ENCODE data around the gene RYR2.

DNA sequence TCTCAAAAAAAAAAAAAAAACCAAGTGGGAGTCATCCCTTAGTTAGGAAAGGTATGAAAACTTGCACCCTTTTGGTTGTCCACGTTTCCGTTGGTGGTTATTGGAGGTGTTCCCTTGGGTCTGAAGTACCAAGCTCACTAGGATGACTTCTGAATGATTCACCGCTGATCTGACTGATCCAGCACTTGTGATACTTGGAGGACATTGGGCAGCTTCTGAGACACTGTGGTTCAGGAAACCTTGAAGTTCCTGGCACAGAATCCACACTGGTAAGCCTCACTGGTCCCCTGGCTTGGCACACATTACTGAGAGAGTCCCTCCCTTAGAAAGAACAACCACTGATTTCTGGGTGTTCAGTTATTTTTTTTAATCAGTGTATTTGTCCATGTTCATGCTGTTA, 91.9 kb downstream of the RYR2 start:
- no peak for TF ChIP-seq CHD2 (IDR thresholded peaks at IDR 0.05; ENCODE audit: low read length, partially characterized antibody)
- TF ChIP-seq, protein P1, sequence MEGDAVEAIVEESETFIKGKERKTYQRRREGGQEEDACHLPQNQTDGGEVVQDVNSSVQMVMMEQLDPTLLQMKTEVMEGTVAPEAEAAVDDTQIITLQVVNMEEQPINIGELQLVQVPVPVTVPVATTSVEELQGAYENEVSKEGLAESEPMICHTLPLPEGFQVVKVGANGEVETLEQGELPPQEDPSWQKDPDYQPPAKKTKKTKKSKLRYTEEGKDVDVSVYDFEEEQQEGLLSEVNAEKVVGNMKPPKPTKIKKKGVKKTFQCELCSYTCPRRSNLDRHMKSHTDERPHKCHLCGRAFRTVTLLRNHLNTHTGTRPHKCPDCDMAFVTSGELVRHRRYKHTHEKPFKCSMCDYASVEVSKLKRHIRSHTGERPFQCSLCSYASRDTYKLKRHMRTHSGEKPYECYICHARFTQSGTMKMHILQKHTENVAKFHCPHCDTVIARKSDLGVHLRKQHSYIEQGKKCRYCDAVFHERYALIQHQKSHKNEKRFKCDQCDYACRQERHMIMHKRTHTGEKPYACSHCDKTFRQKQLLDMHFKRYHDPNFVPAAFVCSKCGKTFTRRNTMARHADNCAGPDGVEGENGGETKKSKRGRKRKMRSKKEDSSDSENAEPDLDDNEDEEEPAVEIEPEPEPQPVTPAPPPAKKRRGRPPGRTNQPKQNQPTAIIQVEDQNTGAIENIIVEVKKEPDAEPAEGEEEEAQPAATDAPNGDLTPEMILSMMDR (IDR thresholded peaks at IDR 0.05): no peak
- TF ChIP-seq RFX5 (IDR thresholded peaks at IDR 0.05; ENCODE audit: low read length): no peak
- TF ChIP-seq MXI1 (IDR thresholded peaks at IDR 0.05; ENCODE audit: low read depth, low read length): no peak
- no peak for TF ChIP-seq FOXM1 (IDR thresholded peaks at IDR 0.05; ENCODE audit: low read depth)
- no peak for TF ChIP-seq YY1 (IDR thresholded peaks at IDR 0.05; ENCODE audit: low read depth)
- TF ChIP-seq, protein P2, sequence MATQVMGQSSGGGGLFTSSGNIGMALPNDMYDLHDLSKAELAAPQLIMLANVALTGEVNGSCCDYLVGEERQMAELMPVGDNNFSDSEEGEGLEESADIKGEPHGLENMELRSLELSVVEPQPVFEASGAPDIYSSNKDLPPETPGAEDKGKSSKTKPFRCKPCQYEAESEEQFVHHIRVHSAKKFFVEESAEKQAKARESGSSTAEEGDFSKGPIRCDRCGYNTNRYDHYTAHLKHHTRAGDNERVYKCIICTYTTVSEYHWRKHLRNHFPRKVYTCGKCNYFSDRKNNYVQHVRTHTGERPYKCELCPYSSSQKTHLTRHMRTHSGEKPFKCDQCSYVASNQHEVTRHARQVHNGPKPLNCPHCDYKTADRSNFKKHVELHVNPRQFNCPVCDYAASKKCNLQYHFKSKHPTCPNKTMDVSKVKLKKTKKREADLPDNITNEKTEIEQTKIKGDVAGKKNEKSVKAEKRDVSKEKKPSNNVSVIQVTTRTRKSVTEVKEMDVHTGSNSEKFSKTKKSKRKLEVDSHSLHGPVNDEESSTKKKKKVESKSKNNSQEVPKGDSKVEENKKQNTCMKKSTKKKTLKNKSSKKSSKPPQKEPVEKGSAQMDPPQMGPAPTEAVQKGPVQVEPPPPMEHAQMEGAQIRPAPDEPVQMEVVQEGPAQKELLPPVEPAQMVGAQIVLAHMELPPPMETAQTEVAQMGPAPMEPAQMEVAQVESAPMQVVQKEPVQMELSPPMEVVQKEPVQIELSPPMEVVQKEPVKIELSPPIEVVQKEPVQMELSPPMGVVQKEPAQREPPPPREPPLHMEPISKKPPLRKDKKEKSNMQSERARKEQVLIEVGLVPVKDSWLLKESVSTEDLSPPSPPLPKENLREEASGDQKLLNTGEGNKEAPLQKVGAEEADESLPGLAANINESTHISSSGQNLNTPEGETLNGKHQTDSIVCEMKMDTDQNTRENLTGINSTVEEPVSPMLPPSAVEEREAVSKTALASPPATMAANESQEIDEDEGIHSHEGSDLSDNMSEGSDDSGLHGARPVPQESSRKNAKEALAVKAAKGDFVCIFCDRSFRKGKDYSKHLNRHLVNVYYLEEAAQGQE (IDR thresholded peaks at IDR 0.05; ENCODE audit: low read depth, low read length): no peak
- TF ChIP-seq NRF1 (IDR thresholded peaks at IDR 0.05; ENCODE audit: low read depth, low read length): no peak
- TF ChIP-seq, protein P3, sequence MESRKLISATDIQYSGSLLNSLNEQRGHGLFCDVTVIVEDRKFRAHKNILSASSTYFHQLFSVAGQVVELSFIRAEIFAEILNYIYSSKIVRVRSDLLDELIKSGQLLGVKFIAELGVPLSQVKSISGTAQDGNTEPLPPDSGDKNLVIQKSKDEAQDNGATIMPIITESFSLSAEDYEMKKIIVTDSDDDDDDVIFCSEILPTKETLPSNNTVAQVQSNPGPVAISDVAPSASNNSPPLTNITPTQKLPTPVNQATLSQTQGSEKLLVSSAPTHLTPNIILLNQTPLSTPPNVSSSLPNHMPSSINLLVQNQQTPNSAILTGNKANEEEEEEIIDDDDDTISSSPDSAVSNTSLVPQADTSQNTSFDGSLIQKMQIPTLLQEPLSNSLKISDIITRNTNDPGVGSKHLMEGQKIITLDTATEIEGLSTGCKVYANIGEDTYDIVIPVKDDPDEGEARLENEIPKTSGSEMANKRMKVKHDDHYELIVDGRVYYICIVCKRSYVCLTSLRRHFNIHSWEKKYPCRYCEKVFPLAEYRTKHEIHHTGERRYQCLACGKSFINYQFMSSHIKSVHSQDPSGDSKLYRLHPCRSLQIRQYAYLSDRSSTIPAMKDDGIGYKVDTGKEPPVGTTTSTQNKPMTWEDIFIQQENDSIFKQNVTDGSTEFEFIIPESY (IDR thresholded peaks at IDR 0.05; ENCODE audit: borderline replicate concordance, low read depth): no peak
- no peak for TF ChIP-seq TAF1 (IDR thresholded peaks at IDR 0.05; ENCODE audit: borderline replicate concordance, low read depth, low read length)

Data from SK-N-SH (cell line).